LNCAP (cell line): ENCODE measurements around the gene PEPD.

Experiments used
- CTCF ChIP-seq: fragments of 450-650 bp; IDR thresholded peaks from 2 replicates; pipeline ENCODE4 v1.5.1; 2017; ENCODE audit warnings: mild to moderate bottlenecking

Gene PEPD

GRCh38 chr19:33558856-33559255 is 37.3 kb upstream of the PEPD start:
- no peak for TF ChIP-seq CTCF

GRCh38 chr19:33558151-33558550 is 36.6 kb upstream of the PEPD start:
- TF ChIP-seq CTCF, result no peak

GRCh38 chr19:33557720-33558119 is 36.1 kb upstream of the PEPD start:
- no peak for TF ChIP-seq CTCF

- no peak for TF ChIP-seq CTCF
Measured at GRCh38 chr19:33557196-33557595, 35.6 kb upstream of the PEPD start.

- TF ChIP-seq CTCF, result no peak
Measured at GRCh38 chr19:33556261-33556660, 34.7 kb upstream of the PEPD start.

GRCh38 chr19:33554821-33555220 is 33.2 kb upstream of the PEPD start:
- TF ChIP-seq CTCF, result no peak

GRCh38 chr19:33554391-33554790 is 32.8 kb upstream of the PEPD start:
- TF ChIP-seq CTCF, result no peak

GRCh38 chr19:33553530-33554310 is 32.1 kb upstream of the PEPD start:
- TF ChIP-seq CTCF, result no peak
